Stimulated activated CD8-positive, alpha-beta memory T cell treated with anti-CD3 and anti-CD28 coated beads, Interleukin-15, amount 100 ng/mL, for 24 hours (primary cell): ENCODE measurements around the gene ZNF197.
"Not testable (repeated sequence)": the region's sequence is repeated elsewhere in the genome, so short reads cannot be mapped to it uniquely, and the experiment has no call there.

ENCODE experiments used
- DNase-seq: peaks from one replicate; pipeline ENCODE4 v3.0.0-alpha.2; 2020; ENCODE audit warnings: low read depth

The ZNF197 gene

GRCh38 chr3:44624749-44625480 lies at the start of gene ZNF197:
ZNF197 (plus strand) TSS chr3:44625036; CDS start chr3:44629155, 4,119 bp downstream.
- DNase-seq, result peak; percentile 24

- DNase-seq, result no peak
These were observed 48.2 kb upstream of the ZNF197 start for GRCh38 chr3:44576613-44577012.

- not testable (repeated sequence) for DNase-seq
These were observed 47.4 kb upstream of the ZNF197 start for GRCh38 chr3:44577354-44577952.

GRCh38 chr3:44578316-44578715 lies 46.5 kb upstream of the ZNF197 start:
- DNase-seq, result not testable (repeated sequence)

- not testable (repeated sequence) for DNase-seq
These were observed 45.8 kb upstream of the ZNF197 start for GRCh38 chr3:44578924-44579515.

GRCh38 chr3:44579749-44580148 lies 45.1 kb upstream of the ZNF197 start:
- not testable (repeated sequence) for DNase-seq

- not testable (repeated sequence) for DNase-seq
These were observed 43.9 kb upstream of the ZNF197 start for GRCh38 chr3:44580971-44581370.

- DNase-seq, result no peak
These were observed 40.0 kb upstream of the ZNF197 start, which contains the start of gene ZNF660 for GRCh38 chr3:44584646-44585501. ZNF660 (plus strand) TSS chr3:44584964; CDS start chr3:44594194, 9,230 bp downstream.

- DNase-seq, result no peak
These were observed 28.2 kb upstream of the ZNF197 start for GRCh38 chr3:44596621-44597020.

GRCh38 chr3:44601749-44602148 lies 23.1 kb upstream of the ZNF197 start:
- no peak for DNase-seq

- no peak for DNase-seq
These were observed 12.2 kb upstream of the ZNF197 start for GRCh38 chr3:44612678-44613077.

GRCh38 chr3:44628716-44629115 lies 3.9 kb downstream of the ZNF197 start:
- DNase-seq, result no peak

GRCh38 chr3:44632193-44632592 lies 7.4 kb downstream of the ZNF197 start:
- DNase-seq, result no peak

- no peak for DNase-seq
These were observed 17.5 kb downstream of the ZNF197 start for GRCh38 chr3:44642337-44642736.

- DNase-seq, result no peak
These were observed 18.2 kb downstream of the ZNF197 start for GRCh38 chr3:44643024-44643423.

- no peak for DNase-seq
These were observed 22.9 kb downstream of the ZNF197 start for GRCh38 chr3:44647771-44648170.

GRCh38 chr3:44648564-44649229 lies 23.9 kb downstream of the ZNF197 start, which contains the start of gene ZNF35:
ZNF35 (plus strand) TSS chr3:44648732; CDS start chr3:44651068, 2,336 bp downstream.
- DNase-seq, result no peak

GRCh38 chr3:44649709-44650108 lies 24.9 kb downstream of the ZNF197 start:
- no peak for DNase-seq

GRCh38 chr3:44654039-44654438 lies 29.2 kb downstream of the ZNF197 start:
- no peak for DNase-seq

GRCh38 chr3:44659015-44659414 lies 34.2 kb downstream of the ZNF197 start:
- no peak for DNase-seq

- no peak for DNase-seq
These were observed 34.6 kb downstream of the ZNF197 start for GRCh38 chr3:44659434-44659833.

GRCh38 chr3:44661189-44661588 lies 36.4 kb downstream of the ZNF197 start:
- no peak for DNase-seq
